Stimulated activated CD4-positive, alpha-beta T cell treated with anti-CD3 and anti-CD28 coated beads, TNF-alpha, amount 100 ng/mL, for 24 hours (primary cell): ENCODE results near the gene ENOPH1.
"Not testable (repeated sequence)": the region's sequence is repeated elsewhere in the genome, so short reads cannot be mapped to it uniquely, and the experiment has no call there.

Experiments
- DNase-seq, 3 experiments: peaks; one replicate each; pipeline ENCODE4 v3.0.0-alpha.2; 2020; ENCODE audit warnings: low read depth in 3 of 3

Gene ENOPH1

GRCh38 chr4:82430193-82430963, at the start of gene ENOPH1, which contains the start of gene HNRNPDL:
Gene ENOPH1 (plus strand): TSS chr4:82430590. CDS start chr4:82430830, 240 bp downstream.
Gene HNRNPDL (minus strand): TSS chr4:82430462. CDS start chr4:82429690, 772 bp downstream.
- DNase-seq: peak; percentile 99

- no peak for DNase-seq
Observed at GRCh38 chr4:82380831-82381230, 49.6 kb upstream of the ENOPH1 start.

- DNase-seq: no peak
Observed at GRCh38 chr4:82381235-82381634, 49.2 kb upstream of the ENOPH1 start.

GRCh38 chr4:82381661-82382296, 48.6 kb upstream of the ENOPH1 start:
- no peak for DNase-seq

- no peak for DNase-seq
Observed at GRCh38 chr4:82382751-82383150, 47.6 kb upstream of the ENOPH1 start.

- not testable (repeated sequence) for DNase-seq
Observed at GRCh38 chr4:82386312-82386711, 44.1 kb upstream of the ENOPH1 start.

GRCh38 chr4:82388405-82388804, 42.0 kb upstream of the ENOPH1 start:
- no peak for DNase-seq

- not testable (repeated sequence) for DNase-seq
Observed at GRCh38 chr4:82390061-82390460, 40.3 kb upstream of the ENOPH1 start.

- DNase-seq: no peak
Observed at GRCh38 chr4:82394896-82395295, 35.5 kb upstream of the ENOPH1 start.

GRCh38 chr4:82397527-82397926, 32.9 kb upstream of the ENOPH1 start:
- DNase-seq: no peak

GRCh38 chr4:82398263-82398662, 32.1 kb upstream of the ENOPH1 start:
- DNase-seq: no peak

GRCh38 chr4:82401600-82401999, 28.8 kb upstream of the ENOPH1 start:
- no peak for DNase-seq

- no peak for DNase-seq
Observed at GRCh38 chr4:82402196-82402775, 28.1 kb upstream of the ENOPH1 start.

- DNase-seq: no peak
Observed at GRCh38 chr4:82403725-82404124, 26.7 kb upstream of the ENOPH1 start.

GRCh38 chr4:82415061-82415460, 15.3 kb upstream of the ENOPH1 start:
- DNase-seq: not testable (repeated sequence)

- no peak for DNase-seq
Observed at GRCh38 chr4:82415922-82416365, 14.4 kb upstream of the ENOPH1 start.

- no peak for DNase-seq
Observed at GRCh38 chr4:82419451-82419850, 10.9 kb upstream of the ENOPH1 start.

- DNase-seq: no peak
Observed at GRCh38 chr4:82421796-82422560, 8.4 kb upstream of the ENOPH1 start.

- no peak for DNase-seq
Observed at GRCh38 chr4:82422616-82423015, 7.8 kb upstream of the ENOPH1 start.

- no peak for DNase-seq
Observed at GRCh38 chr4:82423245-82424054, 6.9 kb upstream of the ENOPH1 start.

- no peak for DNase-seq
Observed at GRCh38 chr4:82425478-82425877, 4.9 kb upstream of the ENOPH1 start.
